HFF-Myc (cell line): ENCODE data around the gene ATP1A4.

ENCODE experiments used
- DNase-seq: peaks from one replicate; pipeline ENCODE4 v3.0.0-alpha.2; 2011; ENCODE audit warnings: low read depth; ENCODE audit errors: extremely low read depth
- H3K4me3 ChIP-seq: replicated peaks from 2 replicates; pipeline ENCODE4 v1.5.1; 2011; ENCODE audit warnings: low read depth, mild to moderate bottlenecking, control low read depth, low read length
- TF ChIP-seq, protein P1 (sequence below): IDR thresholded peaks from 2 replicates; pipeline ENCODE4 v1.5.1; 2012; ENCODE audit warnings: mild to moderate bottlenecking, low read depth, low read length, control low read depth; ENCODE audit errors: missing control alignments

ATP1A4 gene

DNA sequence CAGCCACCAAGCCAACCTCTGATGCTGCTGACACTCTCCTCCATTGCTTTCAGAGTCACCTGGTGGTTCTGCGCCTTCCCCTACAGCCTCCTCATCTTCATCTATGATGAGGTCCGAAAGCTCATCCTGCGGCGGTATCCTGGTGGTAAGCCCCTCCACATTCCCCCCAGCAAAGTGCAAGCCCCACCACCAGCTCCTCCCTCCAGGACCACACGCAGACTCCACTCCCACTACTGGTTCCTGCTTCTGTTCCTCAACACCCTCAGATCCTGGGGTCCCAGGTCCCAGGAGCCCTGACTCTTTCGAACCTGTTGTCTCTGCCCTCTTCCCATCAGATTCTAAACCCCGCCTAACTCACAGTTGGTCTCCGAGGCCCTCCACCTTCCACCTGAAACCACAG, 11.6 kb upstream of the ATP1A4 start:
- TF ChIP-seq, protein P1, sequence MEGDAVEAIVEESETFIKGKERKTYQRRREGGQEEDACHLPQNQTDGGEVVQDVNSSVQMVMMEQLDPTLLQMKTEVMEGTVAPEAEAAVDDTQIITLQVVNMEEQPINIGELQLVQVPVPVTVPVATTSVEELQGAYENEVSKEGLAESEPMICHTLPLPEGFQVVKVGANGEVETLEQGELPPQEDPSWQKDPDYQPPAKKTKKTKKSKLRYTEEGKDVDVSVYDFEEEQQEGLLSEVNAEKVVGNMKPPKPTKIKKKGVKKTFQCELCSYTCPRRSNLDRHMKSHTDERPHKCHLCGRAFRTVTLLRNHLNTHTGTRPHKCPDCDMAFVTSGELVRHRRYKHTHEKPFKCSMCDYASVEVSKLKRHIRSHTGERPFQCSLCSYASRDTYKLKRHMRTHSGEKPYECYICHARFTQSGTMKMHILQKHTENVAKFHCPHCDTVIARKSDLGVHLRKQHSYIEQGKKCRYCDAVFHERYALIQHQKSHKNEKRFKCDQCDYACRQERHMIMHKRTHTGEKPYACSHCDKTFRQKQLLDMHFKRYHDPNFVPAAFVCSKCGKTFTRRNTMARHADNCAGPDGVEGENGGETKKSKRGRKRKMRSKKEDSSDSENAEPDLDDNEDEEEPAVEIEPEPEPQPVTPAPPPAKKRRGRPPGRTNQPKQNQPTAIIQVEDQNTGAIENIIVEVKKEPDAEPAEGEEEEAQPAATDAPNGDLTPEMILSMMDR, result no peak
- DNase-seq, result no peak
- no peak overlapping the region for H3K4me3 ChIP-seq

DNA sequence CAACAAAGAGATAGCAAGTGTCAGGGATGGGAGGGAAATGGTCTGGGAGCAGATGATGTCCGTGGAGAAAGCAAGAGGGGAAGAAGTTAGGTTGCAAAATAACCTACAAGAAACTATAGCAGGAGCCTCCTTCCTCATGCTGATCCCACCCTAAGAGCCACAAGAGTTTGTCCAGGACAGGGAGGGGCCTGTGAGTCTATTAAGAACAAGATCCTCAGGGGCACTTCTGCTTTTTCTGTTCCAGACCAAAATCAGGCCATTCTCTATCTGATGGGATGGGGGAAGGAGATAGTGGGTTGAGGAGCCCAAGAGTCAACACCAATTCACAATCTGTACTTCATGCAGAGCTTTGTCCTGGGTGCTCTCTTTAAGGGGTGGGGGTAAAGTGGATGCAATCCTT, 7.7 kb upstream of the ATP1A4 start:
- H3K4me3 ChIP-seq, result no peak overlapping the region
- no peak for DNase-seq
- TF ChIP-seq, protein P1, result no peak

DNA sequence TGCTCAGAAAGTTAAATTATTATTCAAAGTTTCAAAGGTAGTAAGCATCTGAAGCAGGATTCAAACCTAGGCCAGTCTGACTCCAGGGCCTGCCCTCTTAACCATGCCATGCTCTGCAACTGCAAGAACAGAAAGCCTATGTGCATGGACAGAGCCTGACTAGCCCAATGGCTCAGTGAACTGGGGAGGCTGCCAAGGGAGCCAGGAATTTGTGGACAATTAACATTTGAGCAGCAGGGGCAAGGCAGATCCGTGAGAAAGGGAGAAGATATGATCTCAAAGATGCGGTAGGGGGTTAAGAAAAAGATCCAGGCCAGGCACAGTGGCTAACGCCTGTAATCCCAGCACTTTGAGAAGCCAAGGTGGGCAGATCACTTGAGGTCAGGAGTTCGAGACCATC, 6.5 kb upstream of the ATP1A4 start:
- H3K4me3 ChIP-seq, result no peak overlapping the region
- DNase-seq, result no peak
- TF ChIP-seq, protein P1, result no peak

DNA sequence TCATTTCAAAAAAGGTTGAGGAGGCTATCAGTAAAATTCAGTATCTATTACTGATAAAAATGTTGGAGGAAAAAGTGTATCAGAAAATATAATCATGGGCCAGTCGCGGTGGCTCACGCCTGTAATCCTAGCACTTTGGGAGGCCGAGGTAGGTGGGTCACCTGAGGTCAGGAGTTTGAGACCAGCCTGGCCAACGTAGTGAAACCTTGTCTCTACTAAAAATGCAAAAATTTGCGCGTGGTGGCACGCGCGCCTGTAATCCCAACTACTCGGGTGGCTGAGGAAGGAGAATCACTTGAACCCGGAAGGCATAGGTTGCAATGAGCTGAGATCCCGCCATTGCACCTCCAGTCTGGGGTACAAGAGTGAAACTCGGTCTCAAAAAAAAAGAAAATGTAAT, 5.3 kb upstream of the ATP1A4 start:
- TF ChIP-seq, protein P1, result no peak
- DNase-seq, result no peak
- H3K4me3 ChIP-seq, result no peak overlapping the region

DNA sequence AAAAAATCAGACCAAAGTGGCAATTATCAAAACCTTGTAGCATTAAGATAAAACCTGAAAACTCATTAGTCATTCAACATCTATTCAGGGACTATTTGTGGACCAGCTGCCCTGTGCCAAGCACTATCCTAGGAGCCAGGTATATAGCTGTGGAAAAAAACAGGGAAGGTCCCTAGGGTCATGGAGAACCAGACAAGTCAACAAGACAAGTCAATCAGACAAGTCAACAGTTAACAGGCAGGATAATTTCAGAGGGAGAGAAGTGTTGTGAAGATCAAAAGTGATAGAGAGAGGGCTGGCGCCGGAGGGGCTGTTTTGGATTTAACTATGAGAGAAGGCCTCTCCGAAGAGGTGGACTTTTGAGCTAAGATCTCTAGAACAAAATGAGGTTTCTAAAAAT, 3.3 kb upstream of the ATP1A4 start:
- no peak overlapping the region for H3K4me3 ChIP-seq
- no peak for DNase-seq
- TF ChIP-seq, protein P1, result no peak

DNA sequence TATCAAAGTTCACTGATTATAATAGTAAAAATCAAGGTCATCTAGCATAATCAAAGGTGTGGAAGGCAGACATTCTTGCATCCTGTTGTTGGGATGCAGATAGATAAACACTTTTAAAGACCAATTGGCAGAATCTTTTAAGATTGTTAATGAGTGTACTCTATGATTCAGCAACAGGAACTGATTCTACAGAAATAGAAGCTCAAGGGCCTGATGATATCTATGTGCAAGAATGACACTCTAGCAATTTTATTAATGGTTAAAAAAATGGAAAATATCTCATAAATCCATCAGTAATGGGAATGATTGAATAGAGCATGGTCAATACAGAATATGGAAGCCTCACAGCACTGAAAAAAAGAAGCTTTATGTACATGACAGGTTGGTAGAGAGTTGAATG, 2.2 kb upstream of the ATP1A4 start:
- DNase-seq, result no peak
- H3K4me3 ChIP-seq, result no peak overlapping the region
- TF ChIP-seq, protein P1, result no peak

DNA sequence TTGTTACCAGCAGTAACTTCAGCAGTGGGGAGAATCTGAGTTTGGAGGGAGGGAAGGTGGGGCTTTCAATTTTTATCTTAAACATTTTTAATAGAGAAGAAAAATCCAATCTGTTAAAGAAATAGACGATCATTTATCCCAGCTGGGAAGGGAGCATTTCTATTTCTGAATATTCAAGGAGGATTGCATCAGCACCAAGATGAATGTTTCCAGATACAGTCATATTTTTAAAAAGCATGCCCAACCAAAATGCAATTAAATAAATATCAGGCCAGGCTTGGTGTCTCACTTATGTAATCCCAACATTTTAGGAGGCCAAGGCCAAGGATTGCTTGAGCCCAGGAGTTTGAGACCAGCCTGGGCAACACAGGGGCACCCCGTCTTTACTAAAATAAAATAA, 1.7 kb upstream of the ATP1A4 start:
- TF ChIP-seq, protein P1, result no peak
- no peak overlapping the region for H3K4me3 ChIP-seq
- DNase-seq, result no peak
